Measurements from ENCODE around the gene TARS1. TPM values are rescaled to one million over a fixed set of nuclear protein-coding genes. Genes with fewer than 3 reads are reported as not detected.

TARS1 gene
- total RNA-seq, 1 donor from 2014 or later, result 306 TPM

DNA sequence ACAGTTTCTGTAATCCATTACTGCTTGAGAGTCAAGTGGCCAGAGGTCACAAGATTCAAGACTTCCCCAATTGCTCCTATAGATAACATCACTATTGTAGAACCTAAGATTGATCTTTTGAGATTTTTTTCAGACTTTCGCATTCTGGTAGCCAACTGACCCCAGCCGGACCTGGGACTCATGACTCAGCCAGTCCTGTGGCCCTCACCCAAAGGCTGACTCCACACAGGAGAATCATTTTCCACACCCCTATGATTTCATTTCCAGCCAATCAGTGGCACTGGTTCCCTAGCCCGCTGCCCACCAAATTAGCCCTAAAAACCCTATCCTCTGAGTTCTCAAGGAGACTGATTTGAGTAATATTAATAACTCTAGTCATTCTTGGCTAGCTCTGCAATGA lies 36.2 kb downstream of the TARS1 start:
- Mint-ChIP-seq H3K27me3 (ENCODE audit: low read depth, unreplicated experiment) (no peaks in the 10 kb centered on the region), H3K36me3 (ENCODE audit: low read depth, unreplicated experiment) (peaks cover 34% of the 10 kb centered on the region), H3K27ac (ENCODE audit: unreplicated experiment) (no peak overlapping the region), H3K4me3 (ENCODE audit: unreplicated experiment) (no peak overlapping the region), H3K4me1 (ENCODE audit: low read depth, unreplicated experiment) (peaks cover 18% of the 10 kb centered on the region), H3K9me3 (ENCODE audit: unreplicated experiment) (no peaks in the 10 kb centered on the region)
- H3K9me3 ChIP-seq (ENCODE audit: insufficient read depth, low read depth, low read length), result no peaks in the 10 kb centered on the region
- no peak overlapping the region for H3K4me3 ChIP-seq (ENCODE audit: insufficient read depth, low read depth, low read length)
- H3K4me1 ChIP-seq (ENCODE audit: insufficient read depth, low read length), result no peaks in the 10 kb centered on the region
- no peak overlapping the region for H3K4me2 ChIP-seq (ENCODE audit: low read length)
- DNase-seq (ENCODE audit: low read depth) (peak; percentile 22), FAIRE-seq (no peak)
- no peaks in the 10 kb centered on the region for H4K20me1 ChIP-seq (ENCODE audit: insufficient read depth, low read length)
- no peak overlapping the region for H3K27ac ChIP-seq (ENCODE audit: low read depth, low read length)
- no peaks in the 10 kb centered on the region for H3K79me2 ChIP-seq (ENCODE audit: insufficient read depth, low read length)
- peaks cover 14% of the 10 kb centered on the region for H3K36me3 ChIP-seq (ENCODE audit: insufficient read depth, low read length)
- H3K9ac ChIP-seq (ENCODE audit: low read length), result no peak overlapping the region
- H2AFZ ChIP-seq (ENCODE audit: low read depth, low read length), result no peak overlapping the region
- no peaks in the 10 kb centered on the region for H3K27me3 ChIP-seq (ENCODE audit: insufficient read depth, low read length)
- TF ChIP-seq EZH2 (IDR thresholded peaks at IDR 0.05; ENCODE audit: insufficient read depth, low read length) (no peak), CTCF (IDR thresholded peaks at IDR 0.05; ENCODE audit: insufficient read depth, low read depth, low read length) (no peak)

GRCh38 chr5:33477816-33478215 lies 37.1 kb downstream of the TARS1 start:
- Histone ChIP-seq H3K79me2 (ENCODE audit: insufficient read depth, low read length) (no peaks in the 10 kb centered on the region), H3K4me2 (ENCODE audit: low read length) (no peak overlapping the region), H4K20me1 (ENCODE audit: insufficient read depth, low read length) (no peaks in the 10 kb centered on the region), H3K9me3 (ENCODE audit: insufficient read depth, low read depth, low read length) (no peaks in the 10 kb centered on the region), H3K9ac (ENCODE audit: low read length) (no peak overlapping the region), H2AFZ (ENCODE audit: low read depth, low read length) (no peak overlapping the region), H3K27me3 (ENCODE audit: insufficient read depth, low read length) (no peaks in the 10 kb centered on the region), H3K36me3 (ENCODE audit: insufficient read depth, low read length) (peaks cover 14% of the 10 kb centered on the region), H3K4me3 (ENCODE audit: insufficient read depth, low read depth, low read length) (no peak overlapping the region), H3K27ac (ENCODE audit: low read depth, low read length) (no peak overlapping the region), H3K4me1 (ENCODE audit: insufficient read depth, low read length) (no peaks in the 10 kb centered on the region)
- TF ChIP-seq CTCF (IDR thresholded peaks at IDR 0.05; ENCODE audit: insufficient read depth, low read depth, low read length), result no peak
- TF ChIP-seq EZH2 (IDR thresholded peaks at IDR 0.05; ENCODE audit: insufficient read depth, low read length), result no peak
- no peak for DNase-seq (ENCODE audit: low read depth)
- Mint-ChIP-seq H3K27ac (ENCODE audit: unreplicated experiment) (peak overlapping the region; percentile 50), H3K27me3 (ENCODE audit: low read depth, unreplicated experiment) (no peaks in the 10 kb centered on the region), H3K4me3 (ENCODE audit: unreplicated experiment) (no peak overlapping the region), H3K36me3 (ENCODE audit: low read depth, unreplicated experiment) (peaks cover 31% of the 10 kb centered on the region), H3K4me1 (ENCODE audit: low read depth, unreplicated experiment) (peaks cover 18% of the 10 kb centered on the region), H3K9me3 (ENCODE audit: unreplicated experiment) (no peaks in the 10 kb centered on the region)
- no peak for FAIRE-seq

- no peak overlapping the region for H3K27ac Mint-ChIP-seq (ENCODE audit: unreplicated experiment)
- H3K36me3 Mint-ChIP-seq (ENCODE audit: low read depth, unreplicated experiment), result peaks cover 23% of the 10 kb centered on the region
- Histone ChIP-seq H3K27me3 (ENCODE audit: insufficient read depth, low read length) (no peaks in the 10 kb centered on the region), H2AFZ (ENCODE audit: low read depth, low read length) (no peak overlapping the region), H3K9me3 (ENCODE audit: insufficient read depth, low read depth, low read length) (no peaks in the 10 kb centered on the region), H3K79me2 (ENCODE audit: insufficient read depth, low read length) (no peaks in the 10 kb centered on the region), H3K4me2 (ENCODE audit: low read length) (no peak overlapping the region), H3K36me3 (ENCODE audit: insufficient read depth, low read length) (peaks cover 6% of the 10 kb centered on the region), H3K9ac (ENCODE audit: low read length) (no peak overlapping the region), H3K27ac (ENCODE audit: low read depth, low read length) (no peak overlapping the region), H3K4me3 (ENCODE audit: insufficient read depth, low read depth, low read length) (no peak overlapping the region), H3K4me1 (ENCODE audit: insufficient read depth, low read length) (no peaks in the 10 kb centered on the region), H4K20me1 (ENCODE audit: insufficient read depth, low read length) (no peaks in the 10 kb centered on the region)
- no peak overlapping the region for H3K4me3 Mint-ChIP-seq (ENCODE audit: unreplicated experiment)
- TF ChIP-seq CTCF (IDR thresholded peaks at IDR 0.05; ENCODE audit: insufficient read depth, low read depth, low read length), result no peak
- no peak for TF ChIP-seq EZH2 (IDR thresholded peaks at IDR 0.05; ENCODE audit: insufficient read depth, low read length)
- peak; percentile 10 for DNase-seq (ENCODE audit: low read depth)
- FAIRE-seq, result no peak
- H3K4me1 Mint-ChIP-seq (ENCODE audit: low read depth, unreplicated experiment), result peaks cover 18% of the 10 kb centered on the region
- H3K9me3 Mint-ChIP-seq (ENCODE audit: unreplicated experiment), result no peaks in the 10 kb centered on the region
- H3K27me3 Mint-ChIP-seq (ENCODE audit: low read depth, unreplicated experiment), result no peaks in the 10 kb centered on the region
Observed at GRCh38 chr5:33479311-33479710, 38.5 kb downstream of the TARS1 start.
